Keratinocyte (primary cell): Measurements from ENCODE around the gene TRAP1. TPM values are rescaled to one million over a fixed set of nuclear protein-coding genes. Genes with fewer than 3 reads are reported as not detected.

ENCODE experiments used
- DNase-seq: peaks from one replicate; pipeline ENCODE4 v3.0.0-alpha.2; 2011; ENCODE audit warnings: low read depth, missing footprints, low spot score
- FAIRE-seq: peaks from 2 replicates; lab custom pipeline; 2011; peaks lifted over from hg19 to GRCh38; lab: Jason Lieb, UNC
- H2AFZ ChIP-seq: 2 replicates; pipeline ENCODE4 v1.6.0; 2012; ENCODE audit warnings: low read length, control low read depth, inconsistent platforms; ENCODE audit not compliant: control insufficient read depth
- H3K27ac ChIP-seq: 2 replicates; pipeline ENCODE4 v1.5.1; 2011; ENCODE audit warnings: low read length; ENCODE audit not compliant: control insufficient read depth, insufficient read depth
- H3K27me3 ChIP-seq: 3 replicates; pipeline ENCODE4 v1.6.0; 2011; ENCODE audit warnings: low read length; ENCODE audit not compliant: control insufficient read depth, insufficient read depth; ENCODE audit errors: extremely low read depth
- H3K36me3 ChIP-seq, 2 experiments: 2 replicates in 1 of 2; 3 replicates in 1 of 2; pipeline ENCODE4 v1.5.1; 2011; ENCODE audit warnings: low read length in 2 of 2, mild to moderate bottlenecking in 1 of 2; ENCODE audit not compliant: control insufficient read depth in 2 of 2, insufficient read depth in 2 of 2; ENCODE audit errors: extremely low read depth in 1 of 2
- H3K4me1 ChIP-seq: 3 replicates; pipeline ENCODE4 v1.5.1; 2011; ENCODE audit warnings: low read length; ENCODE audit not compliant: control insufficient read depth, insufficient read depth; ENCODE audit errors: extremely low read depth
- H3K4me2 ChIP-seq: 3 replicates; pipeline ENCODE4 v1.6.0; 2011; ENCODE audit warnings: low read depth, low read length; ENCODE audit not compliant: control insufficient read depth, insufficient read depth; ENCODE audit errors: extremely low read depth
- H3K4me3 ChIP-seq, 3 experiments: fragments of 200-600 bp in 1 of 3; sonication (generic) in 1 of 3; 2 replicates in 2 of 3; 3 replicates in 1 of 3; pipeline ENCODE4 v1.5.1; 2011 to 2016; ENCODE audit warnings: low read length in 3 of 3, mild to moderate bottlenecking in 3 of 3, control low read depth in 2 of 3, inconsistent platforms in 1 of 3, low read depth in 1 of 3, mixed read lengths in 1 of 3, mixed run types in 1 of 3, moderate library complexity in 1 of 3; ENCODE audit not compliant: control insufficient read depth in 2 of 3, insufficient read depth in 2 of 3; ENCODE audit errors: extremely low read depth in 1 of 3
- H3K79me2 ChIP-seq: 2 replicates; pipeline ENCODE4 v1.6.0; 2012; ENCODE audit warnings: low read length; ENCODE audit not compliant: control insufficient read depth, insufficient read depth
- H3K9ac ChIP-seq: 3 replicates; pipeline ENCODE4 v1.6.0; 2011; ENCODE audit warnings: low read length; ENCODE audit not compliant: control insufficient read depth, insufficient read depth; ENCODE audit errors: extremely low read depth
- H3K9me1 ChIP-seq: 3 replicates; pipeline ENCODE4 v1.6.0; 2011; ENCODE audit warnings: low read length; ENCODE audit not compliant: control insufficient read depth, insufficient read depth; ENCODE audit errors: extremely low read depth
- H3K9me3 ChIP-seq: 2 replicates; pipeline ENCODE4 v1.5.1; 2012; ENCODE audit warnings: low read depth, low read length; ENCODE audit not compliant: control insufficient read depth
- H4K20me1 ChIP-seq: 3 replicates; pipeline ENCODE4 v1.6.0; 2011; ENCODE audit warnings: low read length; ENCODE audit not compliant: control insufficient read depth, insufficient read depth; ENCODE audit errors: extremely low read depth
- CTCF ChIP-seq, 3 experiments: IDR thresholded peaks in 1 of 3; conservative IDR thresholded peaks in 1 of 3; optimal IDR thresholded peaks in 1 of 3; 2 replicates in 2 of 3; 3 replicates in 1 of 3; pipeline versions ENCODE3 to v1.5.1; 2011; ENCODE audit warnings: low read length in 3 of 3, mild to moderate bottlenecking in 3 of 3, moderate library complexity in 2 of 3, control low read depth in 1 of 3, inconsistent platforms in 1 of 3; ENCODE audit not compliant: insufficient read depth in 2 of 3; ENCODE audit errors: extremely low read depth in 1 of 3
- EZH2 ChIP-seq: IDR thresholded peaks from one replicate; pipeline ENCODE4 v1.6.1; 2012; ENCODE audit warnings: inconsistent platforms, mild to moderate bottlenecking, low read length, moderate library complexity
- dilution Hi-C: fragments of 300-500 bp; cut with MboI; formaldehyde crosslinking; loops from one replicate; pipeline ENCODE4 v1.7.0; 2020; ENCODE audit warnings: low sequenced_read_pairs; ENCODE audit not compliant: extremely low pct_ligation_motif_present
- polyA plus RNA-seq, 5 experiments: library from polyadenylated mRNA; depleted of rRNA in 3 of 5; stranded (reverse) in 3 of 5; stranded (forward) in 1 of 5; unstranded in 1 of 5; fragments of >200 nt; gene quantifications; 1 replicate in 1 of 5; 2 replicates in 3 of 5; 3 replicates in 1 of 5; pipeline versions ENCODE4 v1.2.1 to v1.2.3, GENCODE V29; 2011 to 2012; ENCODE audit warnings: missing spikeins in 2 of 5, low read depth in 1 of 5, low replicate concordance in 1 of 5

TRAP1 gene
- polyA plus RNA-seq, 1 donor (not counting 4 experiments of a cell fraction or from before 2014, with no cell fraction given): 106 TPM

DNA sequence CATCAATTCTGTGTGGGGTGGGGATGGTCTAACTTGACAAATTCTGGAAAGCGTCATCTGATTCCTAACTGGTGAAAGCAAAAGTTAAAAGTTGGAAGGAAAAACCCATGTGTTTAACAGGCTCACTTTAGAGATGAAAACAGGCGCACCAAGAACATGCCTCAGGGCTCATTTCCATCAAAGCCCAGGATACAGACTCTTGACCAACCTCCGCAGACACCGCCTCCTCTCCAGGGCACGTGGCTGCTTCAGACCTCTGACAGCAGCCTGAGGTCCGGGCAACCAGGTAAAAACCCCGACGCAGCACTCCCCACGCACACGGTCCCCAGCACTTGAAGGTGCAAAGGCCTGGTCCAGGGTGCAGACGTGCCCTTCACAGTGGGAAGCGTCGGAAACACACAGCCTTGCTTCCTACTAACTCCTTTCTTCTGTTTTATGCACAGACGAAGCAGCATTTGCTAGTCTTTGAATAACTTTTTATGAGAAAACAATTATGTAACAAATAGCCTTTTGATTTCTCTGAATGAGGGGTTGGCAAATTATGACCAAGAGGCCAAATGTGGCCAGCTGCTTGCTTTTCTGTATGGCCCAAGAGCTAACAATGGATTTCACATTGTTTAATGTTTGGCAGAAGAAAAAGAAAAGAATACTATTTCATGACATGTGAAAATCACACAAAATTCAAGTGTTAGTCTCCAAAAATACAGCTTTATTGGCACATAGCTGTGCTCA is 44.2 kb upstream of the TRAP1 start:
- TF ChIP-seq EZH2: no peak
- no peak for TF ChIP-seq CTCF (optimal IDR thresholded peaks at IDR 0.05 in 1 of 3, IDR thresholded peaks at IDR 0.05 in 1 of 3, conservative IDR thresholded peaks at IDR 0.05 in 1 of 3; ENCODE audit: extremely low read depth in 1 of 3, insufficient read depth in 2 of 3, low read length in 3 of 3)
- FAIRE-seq (no peak), DNase-seq (no peak)

GRCh38 chr16:3760518-3760917 is 43.2 kb upstream of the TRAP1 start:
- FAIRE-seq: no peak
- H4K20me1 ChIP-seq: no peaks in the 10 kb centered on the region

More for the DNA sequence above, 44.2 kb upstream of the TRAP1 start:
- H3K79me2 ChIP-seq: no peaks in the 10 kb centered on the region
- H3K9me3 ChIP-seq: no peaks in the 10 kb centered on the region
- no peaks in the 10 kb centered on the region for H3K27me3 ChIP-seq
- H4K20me1 ChIP-seq: no peaks in the 10 kb centered on the region
- dilution Hi-C loops: no loop called here
- no peak overlapping the region for H3K4me2 ChIP-seq
- no peaks in the 10 kb centered on the region for H3K9me1 ChIP-seq
- H3K9ac ChIP-seq: no peak overlapping the region
- no peak overlapping the region for H3K27ac ChIP-seq
- H3K4me3 ChIP-seq: no peak overlapping the region
- no peaks in the 10 kb centered on the region for H3K4me1 ChIP-seq
- H3K36me3 ChIP-seq: peaks cover 17 to 24% of the 10 kb centered on the region in 2 experiments
- H2AFZ ChIP-seq: no peak overlapping the region

More at GRCh38 chr16:3760518-3760917, 43.2 kb upstream of the TRAP1 start:
- Histone ChIP-seq H3K9ac (no peak overlapping the region), H3K27me3 (no peaks in the 10 kb centered on the region), H3K4me1 (no peaks in the 10 kb centered on the region), H3K36me3 (peaks cover 21 to 29% of the 10 kb centered on the region in 2 experiments), H3K27ac (no peak overlapping the region), H2AFZ (no peak overlapping the region), H3K79me2 (no peaks in the 10 kb centered on the region), H3K9me3 (no peaks in the 10 kb centered on the region), H3K9me1 (no peaks in the 10 kb centered on the region), H3K4me3 (no peak overlapping the region), H3K4me2 (no peak overlapping the region)
- TF ChIP-seq EZH2 (no peak), CTCF (optimal IDR thresholded peaks at IDR 0.05 in 1 of 3, IDR thresholded peaks at IDR 0.05 in 1 of 3, conservative IDR thresholded peaks at IDR 0.05 in 1 of 3; ENCODE audit: extremely low read depth in 1 of 3, insufficient read depth in 2 of 3, low read length in 3 of 3) (no peak)
- no peak for DNase-seq
- dilution Hi-C loops: no loop called here
